H9 (cell line): ENCODE measurements around the gene GABRR3. TPM values are rescaled to one million over a fixed set of nuclear protein-coding genes. Genes with fewer than 3 reads are reported as not detected.

Experiments used
- DNase-seq: peaks from one replicate; pipeline ENCODE4 v3.0.0-alpha.2; 2017
- H2AFZ ChIP-seq: one replicate; pipeline ENCODE4 v1.6.1; 2013; ENCODE audit warnings: mild to moderate bottlenecking, low read length, control low read depth, moderate library complexity
- H2AK5ac ChIP-seq: 2 replicates; pipeline ENCODE4 v1.6.1; 2013; ENCODE audit warnings: low read length, control low read depth, mixed read lengths; ENCODE audit not compliant: insufficient read length
- H2BK120ac ChIP-seq: one replicate; pipeline ENCODE4 v1.6.1; 2013; ENCODE audit warnings: low read depth, mild to moderate bottlenecking, low read length, control low read depth, inconsistent platforms; ENCODE audit not compliant: poor library complexity, severe bottlenecking
- H2BK12ac ChIP-seq: 2 replicates; pipeline ENCODE4 v1.6.1; 2013; ENCODE audit warnings: low read length, control low read depth, mixed read lengths, low read depth; ENCODE audit not compliant: insufficient read length
- H2BK15ac ChIP-seq: 2 replicates; pipeline ENCODE4 v1.6.1; 2013; ENCODE audit warnings: low read depth, low read length, control low read depth
- H2BK20ac ChIP-seq: one replicate; pipeline ENCODE4 v1.6.1; 2013; ENCODE audit warnings: low read depth, mild to moderate bottlenecking, low read length, control low read depth, inconsistent platforms; ENCODE audit not compliant: poor library complexity, severe bottlenecking
- H2BK5ac ChIP-seq: 2 replicates; pipeline ENCODE4 v1.6.1; 2013; ENCODE audit warnings: low read length, control low read depth, mixed read lengths; ENCODE audit not compliant: insufficient read length
- H3K14ac ChIP-seq: 2 replicates; pipeline ENCODE4 v1.6.1; 2013; ENCODE audit warnings: low read length, control low read depth; ENCODE audit not compliant: insufficient read depth
- H3K18ac ChIP-seq: 2 replicates; pipeline ENCODE4 v1.6.1; 2013; ENCODE audit warnings: low read depth, mild to moderate bottlenecking, mixed read lengths, low read length, control low read depth; ENCODE audit not compliant: insufficient read length
- H3K23ac ChIP-seq: 2 replicates; pipeline ENCODE4 v1.6.1; 2013; ENCODE audit warnings: low read length, control low read depth, mixed read lengths, low read depth; ENCODE audit not compliant: insufficient read length
- H3K23me2 ChIP-seq: 2 replicates; pipeline ENCODE4 v1.6.1; 2013; ENCODE audit warnings: low read depth, mild to moderate bottlenecking, mixed read lengths, low read length, control low read depth; ENCODE audit not compliant: insufficient read length, poor library complexity, severe bottlenecking
- H3K27ac ChIP-seq: 2 replicates; pipeline ENCODE4 v1.5.1; 2013; ENCODE audit warnings: low read length, control low read depth, mixed read lengths, low read depth; ENCODE audit not compliant: insufficient read length
- H3K27me3 ChIP-seq: 2 replicates; pipeline ENCODE4 v1.6.1; 2013; ENCODE audit warnings: low read length, control low read depth, inconsistent platforms; ENCODE audit not compliant: insufficient read depth
- H3K4ac ChIP-seq: 2 replicates; pipeline ENCODE4 v1.6.1; 2013; ENCODE audit warnings: low read depth, mild to moderate bottlenecking, control low read depth, inconsistent platforms, low read length, moderate library complexity
- H3K4me1 ChIP-seq: 2 replicates; pipeline ENCODE4 v1.6.1; 2013; ENCODE audit warnings: low read length, control low read depth, inconsistent platforms; ENCODE audit not compliant: insufficient read depth
- H3K4me2 ChIP-seq: 2 replicates; pipeline ENCODE4 v1.6.1; 2013; ENCODE audit warnings: low read length, control low read depth, mixed read lengths; ENCODE audit not compliant: insufficient read length, insufficient read depth
- H3K56ac ChIP-seq: 2 replicates; pipeline ENCODE4 v1.6.1; 2013; ENCODE audit warnings: low read depth, mild to moderate bottlenecking, mixed read lengths, low read length, control low read depth; ENCODE audit not compliant: insufficient read length
- H3K79me1 ChIP-seq: 2 replicates; pipeline ENCODE4 v1.6.1; 2013; ENCODE audit warnings: low read depth, mild to moderate bottlenecking, moderate library complexity, low read length, control low read depth, inconsistent platforms; ENCODE audit not compliant: insufficient read depth, poor library complexity, severe bottlenecking
- H3K79me2 ChIP-seq: 2 replicates; pipeline ENCODE4 v1.6.1; 2013; ENCODE audit warnings: low read length, control low read depth, inconsistent platforms; ENCODE audit not compliant: insufficient read depth
- H3K9ac ChIP-seq: 2 replicates; pipeline ENCODE4 v1.6.1; 2013; ENCODE audit warnings: low read length, control low read depth, mixed read lengths; ENCODE audit not compliant: insufficient read length; ENCODE audit errors: extremely low read depth
- H3K9me3 ChIP-seq: one replicate; pipeline ENCODE4 v1.6.1; 2013; ENCODE audit warnings: low read depth, low read length, inconsistent platforms; ENCODE audit not compliant: control insufficient read depth
- H3T11ph ChIP-seq: one replicate; pipeline ENCODE4 v1.6.1; 2013; ENCODE audit warnings: mild to moderate bottlenecking, low read length, control low read depth, inconsistent platforms
- H4K20me1 ChIP-seq: one replicate; pipeline ENCODE4 v1.6.1; 2013; ENCODE audit not compliant: control insufficient read depth, insufficient read length, insufficient read depth
- H4K5ac ChIP-seq: 2 replicates; pipeline ENCODE4 v1.6.1; 2013; ENCODE audit warnings: low read depth, mild to moderate bottlenecking, mixed read lengths, low read length, control low read depth; ENCODE audit not compliant: insufficient read length
- H4K8ac ChIP-seq: replicated peaks from 2 replicates; pipeline ENCODE4 v1.6.1; 2013; ENCODE audit warnings: low read length, control low read depth, mixed read lengths, low read depth; ENCODE audit not compliant: insufficient read length
- H4K91ac ChIP-seq: 2 replicates; pipeline ENCODE4 v1.6.1; 2013; ENCODE audit warnings: low read depth, mild to moderate bottlenecking, moderate library complexity, mixed read lengths, low read length, control low read depth; ENCODE audit not compliant: insufficient read length
- H3K27ac Mint-ChIP-seq, 3 experiments: 2 replicates in 2 of 3; 3 replicates in 1 of 3; pipeline ENCODE4 v1.8.0; 2020 to 2021; ENCODE audit warnings: mixed read lengths in 3 of 3, mild to moderate bottlenecking in 1 of 3, moderate library complexity in 1 of 3
- H3K27me3 Mint-ChIP-seq: 2 replicates; pipeline ENCODE4 v1.8.0; 2021; ENCODE audit warnings: low read depth, mild to moderate bottlenecking, moderate library complexity, mixed read lengths
- H3K36me3 Mint-ChIP-seq, 3 experiments: 2 replicates in 2 of 3; 3 replicates in 1 of 3; pipeline ENCODE4 v1.8.0; 2020 to 2021; ENCODE audit warnings: low read depth in 3 of 3, mixed read lengths in 3 of 3; ENCODE audit not compliant: insufficient read depth in 1 of 3
- H3K4me1 Mint-ChIP-seq, 2 experiments: 2 replicates each; pipeline ENCODE4 v1.8.0; 2020; ENCODE audit warnings: mixed read lengths in 2 of 2
- H3K4me3 Mint-ChIP-seq, 2 experiments: 2 replicates in 1 of 2; 3 replicates in 1 of 2; pipeline ENCODE4 v1.8.0; 2020 to 2021; ENCODE audit warnings: mild to moderate bottlenecking in 2 of 2, mixed read lengths in 2 of 2, moderate library complexity in 1 of 2
- H3K9me3 Mint-ChIP-seq, 2 experiments: 2 replicates in 1 of 2; 3 replicates in 1 of 2; pipeline ENCODE4 v1.8.0; 2020; ENCODE audit warnings: mild to moderate bottlenecking in 2 of 2, mixed read lengths in 2 of 2, moderate library complexity in 1 of 2
- WGBS: extraction: QIAGEN DNeasy Blood & Tissue Kit; methylation state at CpG from one replicate; pipeline ENCODE4 v1.1.7; 2013; ENCODE audit warnings: missing lambda C conversion rate, low lambda C conversion rate, mixed read lengths; ENCODE audit not compliant: insufficient read length; ENCODE audit errors: extremely low coverage; 5-methylcytosine and 5-hydroxymethylcytosine counted together
- total RNA-seq: library from RNA; stranded (reverse); gene quantifications from 2 replicates; pipeline ENCODE4 v1.2.1, GENCODE V29; 2021
- TF ChIP-seq, protein P1 (sequence below): fragments of 200-600 bp; sonication (generic); conservative IDR thresholded peaks from 3 replicates; pipeline ENCODE4 v1.8.0; 2021; ENCODE audit warnings: antibody characterized with exemption, mild to moderate bottlenecking

The GABRR3 gene
- total RNA-seq, 1 experiment from 2014 or later = not detected

DNA sequence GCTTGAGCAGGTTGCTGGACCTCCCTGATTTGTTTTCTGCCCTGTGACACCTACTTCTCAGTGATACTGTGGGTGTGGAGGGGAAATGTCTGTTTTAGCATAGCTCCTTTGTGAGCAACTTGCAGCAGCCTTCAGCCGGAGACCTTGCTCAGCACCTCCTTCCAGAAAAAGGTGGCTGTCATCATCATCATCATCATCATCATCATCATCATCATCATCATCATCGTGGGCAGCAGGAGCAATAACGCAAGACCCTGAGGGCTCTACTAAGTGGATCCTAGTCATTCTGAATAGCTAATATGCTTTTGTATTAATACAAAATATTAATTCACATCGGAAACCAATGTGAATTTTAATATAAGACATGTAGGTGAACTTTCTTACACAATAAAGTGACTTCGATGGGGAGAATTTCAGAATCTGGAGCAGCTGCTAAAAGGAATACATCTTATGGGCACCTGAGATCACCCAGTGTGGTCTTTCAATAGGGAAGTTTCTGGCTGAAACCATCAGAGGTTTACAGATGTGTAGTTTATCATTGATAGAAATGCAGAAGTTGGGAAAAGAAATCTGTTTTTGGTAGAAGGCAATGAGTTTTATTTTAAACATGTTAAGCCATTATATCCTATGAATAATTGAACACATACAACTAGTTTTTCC is 8.6 kb downstream of the GABRR3 start:
- H3T11ph ChIP-seq = no peak overlapping the region
- H3K36me3 Mint-ChIP-seq = no peaks in the 10 kb centered on the region
- no peaks in the 10 kb centered on the region for H3K79me1 ChIP-seq
- H3K9me3 ChIP-seq = no peaks in the 10 kb centered on the region
- no peak overlapping the region for H4K91ac ChIP-seq
- no peak overlapping the region for H2AFZ ChIP-seq
- no peaks in the 10 kb centered on the region for H3K4me1 ChIP-seq
- no peaks in the 10 kb centered on the region for H3K27me3 Mint-ChIP-seq
- no peaks in the 10 kb centered on the region for H3K23me2 ChIP-seq
- no peak overlapping the region for H3K14ac ChIP-seq
- no peak overlapping the region for H3K18ac ChIP-seq
- no CpG with 5 or more reads among the region's 5 CpGs for WGBS
- no peak overlapping the region for H3K56ac ChIP-seq
- no peaks in the 10 kb centered on the region; a peak in 1 of 5 replicates for H3K9me3 Mint-ChIP-seq
- H3K9ac ChIP-seq = no peak overlapping the region
- no peak overlapping the region for H3K4ac ChIP-seq
- H3K4me2 ChIP-seq = no peak overlapping the region
- H2BK120ac ChIP-seq = no peak overlapping the region
- no peak overlapping the region for H2BK15ac ChIP-seq
- peaks cover 3 to 16% of the 10 kb centered on the region in 2 experiments for H3K4me1 Mint-ChIP-seq
- no peak overlapping the region for H4K5ac ChIP-seq
- H3K79me2 ChIP-seq = no peaks in the 10 kb centered on the region
- H3K27ac Mint-ChIP-seq = no peak overlapping the region
- H2BK20ac ChIP-seq = no peak overlapping the region
- no peak overlapping the region for H2AK5ac ChIP-seq
- H2BK12ac ChIP-seq = no peak overlapping the region
- H3K23ac ChIP-seq = no peak overlapping the region
- no peak overlapping the region for H2BK5ac ChIP-seq
- no peak overlapping the region for H3K27ac ChIP-seq
- no peak overlapping the region for H3K4me3 Mint-ChIP-seq
- no peaks in the 10 kb centered on the region for H4K20me1 ChIP-seq
- DNase-seq = no peak
- no peaks in the 10 kb centered on the region for H3K27me3 ChIP-seq
- TF ChIP-seq, protein P1, sequence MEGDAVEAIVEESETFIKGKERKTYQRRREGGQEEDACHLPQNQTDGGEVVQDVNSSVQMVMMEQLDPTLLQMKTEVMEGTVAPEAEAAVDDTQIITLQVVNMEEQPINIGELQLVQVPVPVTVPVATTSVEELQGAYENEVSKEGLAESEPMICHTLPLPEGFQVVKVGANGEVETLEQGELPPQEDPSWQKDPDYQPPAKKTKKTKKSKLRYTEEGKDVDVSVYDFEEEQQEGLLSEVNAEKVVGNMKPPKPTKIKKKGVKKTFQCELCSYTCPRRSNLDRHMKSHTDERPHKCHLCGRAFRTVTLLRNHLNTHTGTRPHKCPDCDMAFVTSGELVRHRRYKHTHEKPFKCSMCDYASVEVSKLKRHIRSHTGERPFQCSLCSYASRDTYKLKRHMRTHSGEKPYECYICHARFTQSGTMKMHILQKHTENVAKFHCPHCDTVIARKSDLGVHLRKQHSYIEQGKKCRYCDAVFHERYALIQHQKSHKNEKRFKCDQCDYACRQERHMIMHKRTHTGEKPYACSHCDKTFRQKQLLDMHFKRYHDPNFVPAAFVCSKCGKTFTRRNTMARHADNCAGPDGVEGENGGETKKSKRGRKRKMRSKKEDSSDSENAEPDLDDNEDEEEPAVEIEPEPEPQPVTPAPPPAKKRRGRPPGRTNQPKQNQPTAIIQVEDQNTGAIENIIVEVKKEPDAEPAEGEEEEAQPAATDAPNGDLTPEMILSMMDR = no peak
- H4K8ac ChIP-seq = no peak overlapping the region
